Skeletal muscle tissue (tissue), 4 donors: ENCODE data around the gene CFAP157. TPM values are rescaled to one million over a fixed set of nuclear protein-coding genes. Genes with fewer than 3 reads are reported as not detected.

Source experiments
- H3K27ac ChIP-seq: one replicate; pipeline ENCODE4 v1.7.0; 2013; ENCODE audit warnings: mild to moderate bottlenecking, low read depth, low read length, inconsistent platforms
- H3K27me3 ChIP-seq, 3 donors: one replicate each; pipeline ENCODE4 v1.7.0; 2013; ENCODE audit warnings: low read length in 3 of 3; ENCODE audit not compliant: control insufficient read depth in 3 of 3, insufficient read depth in 3 of 3
- H3K36me3 ChIP-seq, 3 donors: one replicate each; pipeline ENCODE4 v1.7.0; 2013; ENCODE audit warnings: low read length in 3 of 3; ENCODE audit not compliant: control insufficient read depth in 3 of 3, insufficient read depth in 3 of 3
- H3K4me1 ChIP-seq, 3 donors: one replicate each; pipeline ENCODE4 v1.7.0; 2013; ENCODE audit warnings: low read length in 3 of 3, mild to moderate bottlenecking in 3 of 3; ENCODE audit not compliant: control insufficient read depth in 3 of 3, insufficient read depth in 3 of 3
- H3K4me3 ChIP-seq, 3 donors: one replicate each; pipeline ENCODE4 v1.7.0; 2013; ENCODE audit warnings: low read length in 3 of 3
- H3K9ac ChIP-seq, 3 donors: one replicate each; pipeline ENCODE4 v1.7.0; 2013; ENCODE audit warnings: low read length in 3 of 3, mild to moderate bottlenecking in 3 of 3, moderate library complexity in 2 of 3, low read depth in 1 of 3
- H3K9me3 ChIP-seq, 3 donors: one replicate each; pipeline ENCODE4 v1.7.0; 2013; ENCODE audit warnings: low read length in 3 of 3; ENCODE audit not compliant: control insufficient read depth in 3 of 3
- total RNA-seq: library from RNA; depleted of rRNA; stranded (reverse); fragments of >200 nt; gene quantifications from one replicate; pipeline ENCODE4 v1.2.3, GENCODE V29; 2014
- donor health status: Osteomylitis.

Gene CFAP157
- total RNA-seq, 1 donor from 2014 or later = not detected

DNA sequence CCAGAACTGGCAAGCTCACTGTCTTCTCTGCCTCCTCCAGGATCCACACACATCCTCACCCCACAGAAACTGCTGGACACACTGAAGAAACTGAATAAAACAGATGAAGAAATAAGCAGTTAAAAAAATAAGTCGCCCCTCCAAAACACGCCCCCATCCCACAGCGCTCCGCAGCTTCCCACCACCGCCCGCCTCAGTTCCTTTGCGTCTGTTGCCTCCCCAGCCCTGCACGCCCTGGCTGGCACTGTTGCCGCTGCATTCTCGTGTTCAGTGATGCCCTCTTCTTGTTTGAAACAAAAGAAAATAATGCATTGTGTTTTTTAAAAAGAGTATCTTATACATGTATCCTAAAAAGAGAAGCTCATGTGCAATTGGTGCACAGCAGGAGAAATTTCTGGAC lies 16.1 kb upstream of the CFAP157 start:
- no peak overlapping the region for H3K9ac ChIP-seq
- H3K4me3 ChIP-seq = no peak overlapping the region
- H3K9me3 ChIP-seq = no peaks in the 10 kb centered on the region
- H3K4me1 ChIP-seq = peaks cover 0 to 7% (median 7%) of the 10 kb centered on the region in 3 donors
- H3K27ac ChIP-seq = no peak overlapping the region
- H3K27me3 ChIP-seq = no peaks in the 10 kb centered on the region
- H3K36me3 ChIP-seq = peaks cover 8 to 27% (median 16%) of the 10 kb centered on the region in 3 donors

DNA sequence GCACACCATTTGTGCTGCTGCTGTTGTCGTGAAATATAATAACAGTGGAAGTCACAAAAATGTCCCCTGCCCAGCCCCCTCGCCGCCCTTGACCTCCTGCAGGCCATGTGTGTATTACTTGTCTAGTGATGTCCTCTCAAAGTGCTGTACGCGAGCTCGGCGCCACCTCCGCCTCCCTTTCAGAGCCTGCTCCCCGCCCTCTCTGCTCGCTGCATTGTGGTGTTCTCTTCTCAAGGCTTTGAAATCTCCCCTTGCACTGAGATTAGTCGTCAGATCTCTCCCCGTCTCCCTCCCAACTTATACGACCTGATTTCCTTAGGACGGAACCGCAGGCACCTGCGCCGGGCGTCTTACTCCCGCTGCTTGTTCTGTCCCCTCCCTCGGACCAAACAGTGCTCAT lies 14.7 kb upstream of the CFAP157 start:
- Histone ChIP-seq H3K4me3 (no peak overlapping the region), H3K9me3 (no peaks in the 10 kb centered on the region), H3K36me3 (peaks cover 8 to 27% (median 16%) of the 10 kb centered on the region in 3 donors), H3K27me3 (no peaks in the 10 kb centered on the region), H3K4me1 (no peaks in the 10 kb centered on the region), H3K9ac (no peak overlapping the region), H3K27ac (no peak overlapping the region)

DNA sequence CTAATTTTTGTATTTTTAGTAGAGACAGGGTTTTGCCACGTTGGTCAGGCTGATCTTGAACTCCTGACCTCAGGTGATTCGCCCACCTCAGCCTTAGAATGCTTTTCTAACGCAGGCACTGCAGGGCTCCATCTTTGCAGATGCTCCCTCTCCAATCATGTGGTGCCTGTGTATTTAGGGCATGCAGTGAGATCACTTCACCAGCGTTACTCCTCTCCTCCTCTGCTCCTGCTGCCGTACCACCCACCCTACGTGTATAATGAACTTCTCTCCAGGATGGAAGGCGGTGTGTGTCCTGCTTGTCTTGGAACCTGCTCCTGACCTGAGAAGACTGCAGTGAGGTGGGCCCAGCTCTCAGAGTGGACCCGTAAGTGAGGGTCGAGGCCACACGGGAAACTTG lies 13.6 kb upstream of the CFAP157 start:
- no peak overlapping the region for H3K4me3 ChIP-seq
- H3K27ac ChIP-seq = no peak overlapping the region

DNA sequence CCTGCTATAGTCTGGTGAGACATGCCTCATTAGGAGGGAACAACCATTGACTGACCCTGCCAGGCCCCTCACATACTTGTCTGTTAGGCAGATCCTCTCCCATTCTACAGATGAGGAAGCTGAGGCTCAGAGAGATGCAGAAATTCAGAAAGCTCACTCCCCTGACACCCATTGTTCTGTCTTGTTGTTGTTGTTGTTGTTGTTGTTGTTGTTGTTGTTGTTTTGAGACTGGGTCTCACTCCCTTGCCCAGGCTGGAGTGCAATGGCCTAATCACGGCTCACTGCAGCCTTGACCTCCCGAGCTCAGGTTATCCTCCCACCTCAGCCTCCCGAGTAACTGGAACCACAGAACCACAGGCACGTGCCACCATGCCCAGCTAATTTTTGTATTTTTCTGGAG lies 13.1 kb upstream of the CFAP157 start:
- Histone ChIP-seq H3K27me3 (no peaks in the 10 kb centered on the region), H3K4me3 (no peak overlapping the region), H3K27ac (no peak overlapping the region), H3K4me1 (peaks cover 0 to under 1% (median under 1%) of the 10 kb centered on the region in 3 donors), H3K9ac (no peak overlapping the region), H3K36me3 (peaks cover 8 to 27% (median 13%) of the 10 kb centered on the region in 3 donors), H3K9me3 (no peaks in the 10 kb centered on the region)

More for the DNA sequence above, 13.6 kb upstream of the CFAP157 start:
- H3K9me3 ChIP-seq = no peaks in the 10 kb centered on the region
- H3K4me1 ChIP-seq = no peaks in the 10 kb centered on the region
- H3K9ac ChIP-seq = no peak overlapping the region
- no peaks in the 10 kb centered on the region for H3K27me3 ChIP-seq
- H3K36me3 ChIP-seq = peaks cover 8 to 27% (median 14%) of the 10 kb centered on the region in 3 donors

DNA sequence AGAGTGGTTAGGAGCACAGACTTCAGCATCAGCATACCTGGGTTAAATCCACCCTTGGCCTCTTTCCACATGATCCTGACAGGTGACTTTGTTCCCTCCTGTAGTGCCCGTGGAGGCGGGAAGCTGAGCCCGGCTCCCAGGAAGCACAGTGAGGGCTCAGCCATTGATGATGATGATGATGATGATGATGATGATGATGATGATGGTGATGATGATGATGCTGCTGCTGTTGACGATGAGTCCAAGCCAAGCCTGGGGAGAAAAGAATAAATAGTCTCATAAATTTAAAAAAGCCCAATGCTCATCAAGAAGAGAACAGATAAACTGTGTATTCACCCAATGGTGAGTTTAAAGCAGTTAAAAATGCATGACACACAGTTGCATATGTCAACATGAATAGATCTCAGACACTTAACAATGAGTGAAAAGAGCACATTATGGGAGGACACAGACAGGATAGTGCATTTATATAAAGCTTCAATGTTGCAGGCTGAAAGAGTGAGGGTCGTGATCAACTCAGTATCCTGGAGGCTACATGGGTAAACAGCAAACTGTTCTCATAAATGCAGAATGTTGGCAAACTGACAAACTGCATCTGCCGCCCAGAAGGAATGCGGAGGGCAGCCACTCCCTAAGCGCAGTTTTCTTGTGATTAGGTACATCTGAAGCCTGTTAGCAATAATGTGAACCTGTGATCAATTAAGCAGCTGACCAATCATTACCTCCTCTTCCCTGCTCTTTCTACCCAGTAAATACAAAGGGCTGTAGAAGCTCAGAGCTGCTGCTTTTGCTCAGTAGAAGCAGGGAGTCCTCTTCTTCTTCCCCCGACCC lies 11.7 kb upstream of the CFAP157 start:
- Histone ChIP-seq H3K9ac (no peak overlapping the region), H3K4me3 (no peak overlapping the region), H3K4me1 (peaks cover 6 to 14% (median 12%) of the 10 kb centered on the region in 3 donors), H3K27me3 (no peaks in the 10 kb centered on the region), H3K27ac (no peak overlapping the region), H3K9me3 (no peaks in the 10 kb centered on the region), H3K36me3 (peaks cover 4 to 18% (median 9%) of the 10 kb centered on the region in 3 donors)

DNA sequence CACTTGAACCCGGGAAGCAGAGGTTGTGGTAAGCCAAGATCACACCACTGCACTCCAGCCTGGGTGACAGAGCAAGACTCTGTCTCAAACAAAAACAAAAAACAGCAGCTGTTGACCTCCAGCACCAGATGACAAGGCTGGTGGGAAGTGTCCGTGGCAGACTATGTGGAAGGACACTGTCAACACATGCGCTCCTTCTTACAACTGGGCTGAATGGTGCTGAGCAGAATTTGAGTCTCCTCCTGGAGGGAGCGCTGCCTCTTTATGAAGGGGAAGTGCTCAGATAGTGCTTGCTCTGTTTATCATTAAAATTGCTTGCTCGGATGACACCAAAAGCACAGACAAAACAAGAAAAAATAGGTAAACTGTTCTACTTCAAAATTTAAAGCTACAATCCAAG lies 9.2 kb upstream of the CFAP157 start:
- Histone ChIP-seq H3K27ac (no peak overlapping the region), H3K4me3 (no peak overlapping the region), H3K36me3 (peaks cover 0 to 6% (median 3%) of the 10 kb centered on the region in 3 donors), H3K9ac (no peak overlapping the region), H3K4me1 (peaks cover 10 to 22% (median 21%) of the 10 kb centered on the region in 3 donors), H3K9me3 (no peaks in the 10 kb centered on the region), H3K27me3 (no peaks in the 10 kb centered on the region)

DNA sequence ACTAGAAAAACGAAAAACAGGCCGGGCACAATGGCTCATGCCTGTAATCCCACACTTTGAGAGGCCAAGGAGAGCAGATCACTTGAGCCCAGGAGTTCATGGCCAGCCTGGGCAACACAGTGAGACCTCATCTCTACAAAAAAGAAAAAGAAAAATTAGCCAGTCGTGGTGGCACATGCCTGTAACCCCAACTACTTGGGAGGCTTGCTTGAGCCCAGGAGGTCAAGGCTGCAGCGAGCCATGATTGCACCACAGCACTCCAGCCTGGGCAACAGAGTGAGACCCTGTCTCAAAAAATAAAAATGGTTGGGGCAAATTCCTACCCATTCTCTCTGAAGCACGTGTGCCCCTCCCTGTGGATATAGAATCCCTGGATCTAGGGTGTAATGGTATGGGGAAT lies 8.4 kb upstream of the CFAP157 start:
- Histone ChIP-seq H3K4me1 (peaks cover 10 to 22% (median 21%) of the 10 kb centered on the region in 3 donors), H3K4me3 (no peak overlapping the region), H3K27me3 (no peaks in the 10 kb centered on the region), H3K9ac (no peak overlapping the region), H3K36me3 (peaks cover 0 to 4% (median 0%) of the 10 kb centered on the region in 3 donors), H3K9me3 (no peaks in the 10 kb centered on the region), H3K27ac (peak overlapping the region; percentile 95)

DNA sequence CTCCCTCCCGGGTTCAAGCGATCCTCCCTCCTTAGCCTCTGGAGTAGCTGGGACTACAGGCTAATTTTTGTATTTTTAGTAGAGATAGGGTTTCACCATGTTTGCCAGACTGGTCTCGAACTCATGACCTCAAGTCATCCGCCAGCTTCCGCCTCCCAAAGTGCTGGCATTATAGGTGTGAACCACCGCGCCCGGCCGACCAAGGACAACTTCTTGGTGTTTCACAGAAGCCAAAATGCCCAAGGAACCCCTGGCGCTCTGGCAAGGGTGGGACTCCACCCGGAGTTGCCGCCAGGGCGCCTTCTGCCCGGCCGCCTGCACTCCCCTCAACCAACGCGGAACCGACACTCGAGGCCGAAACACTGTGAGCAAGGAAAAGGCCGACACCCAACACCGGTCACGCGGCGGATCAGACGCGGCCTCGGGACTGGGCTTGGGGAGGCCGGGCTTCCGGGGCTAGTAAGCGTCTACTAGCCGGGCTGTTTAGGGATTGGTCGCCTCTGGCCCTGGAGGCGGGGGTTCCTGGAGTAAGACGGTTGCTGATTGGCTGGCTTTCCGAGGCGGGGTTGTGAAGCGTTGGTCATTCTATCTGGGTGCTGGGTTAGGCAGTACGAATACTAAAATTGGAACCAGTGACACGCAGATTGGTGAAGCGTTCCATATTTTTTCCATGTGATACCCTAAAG lies 7.7 kb upstream of the CFAP157 start:
- peak overlapping the region; percentile 51 to 74 (median 62) for H3K9ac ChIP-seq
- H3K27me3 ChIP-seq = no peaks in the 10 kb centered on the region

DNA sequence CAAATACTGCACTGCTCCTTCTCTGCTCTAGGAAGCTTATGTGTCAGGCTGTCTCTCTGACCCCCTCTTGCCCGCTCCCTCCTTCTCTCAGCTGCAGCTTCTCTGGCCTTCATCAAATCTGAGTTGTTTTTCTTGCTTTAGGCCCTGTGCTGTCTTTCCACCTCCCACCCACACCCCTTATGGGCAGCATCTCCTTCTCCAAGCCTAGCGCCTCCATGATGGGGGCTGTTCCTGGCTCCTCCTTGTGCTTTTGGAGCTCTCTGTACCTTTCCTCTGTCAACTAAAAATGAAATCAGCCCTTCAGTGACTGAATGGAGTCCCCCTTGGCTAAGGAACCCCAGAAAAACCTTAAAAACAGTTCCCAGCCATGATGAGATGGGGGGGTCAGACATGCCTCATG lies 6.6 kb upstream of the CFAP157 start:
- Histone ChIP-seq H3K9ac (peak overlapping the region in 2 of 3 donors; percentile 35 to 57), H3K9me3 (no peaks in the 10 kb centered on the region), H3K36me3 (no peaks in the 10 kb centered on the region), H3K27ac (peak overlapping the region; percentile 95), H3K27me3 (peaks cover 0 to under 1% (median 0%) of the 10 kb centered on the region in 3 donors), H3K4me3 (no peak overlapping the region), H3K4me1 (peaks cover 10 to 22% (median 21%) of the 10 kb centered on the region in 3 donors)

More for the DNA sequence above, 7.7 kb upstream of the CFAP157 start:
- peak overlapping the region; percentile 23 to 64 (median 59) for H3K4me3 ChIP-seq
- H3K36me3 ChIP-seq = no peaks in the 10 kb centered on the region
- peak overlapping the region; percentile 95 for H3K27ac ChIP-seq
- no peaks in the 10 kb centered on the region for H3K9me3 ChIP-seq
- H3K4me1 ChIP-seq = peaks cover 10 to 22% (median 21%) of the 10 kb centered on the region in 3 donors
